GM10847 (cell line): Measurements from ENCODE around the gene ATP5IF1.

Experiments used
- POLR2A ChIP-seq: IDR thresholded peaks from 2 replicates; pipeline ENCODE4 v1.6.1; 2011; ENCODE audit not compliant: insufficient read length; ENCODE audit errors: extremely low read depth

Gene ATP5IF1

DNA sequence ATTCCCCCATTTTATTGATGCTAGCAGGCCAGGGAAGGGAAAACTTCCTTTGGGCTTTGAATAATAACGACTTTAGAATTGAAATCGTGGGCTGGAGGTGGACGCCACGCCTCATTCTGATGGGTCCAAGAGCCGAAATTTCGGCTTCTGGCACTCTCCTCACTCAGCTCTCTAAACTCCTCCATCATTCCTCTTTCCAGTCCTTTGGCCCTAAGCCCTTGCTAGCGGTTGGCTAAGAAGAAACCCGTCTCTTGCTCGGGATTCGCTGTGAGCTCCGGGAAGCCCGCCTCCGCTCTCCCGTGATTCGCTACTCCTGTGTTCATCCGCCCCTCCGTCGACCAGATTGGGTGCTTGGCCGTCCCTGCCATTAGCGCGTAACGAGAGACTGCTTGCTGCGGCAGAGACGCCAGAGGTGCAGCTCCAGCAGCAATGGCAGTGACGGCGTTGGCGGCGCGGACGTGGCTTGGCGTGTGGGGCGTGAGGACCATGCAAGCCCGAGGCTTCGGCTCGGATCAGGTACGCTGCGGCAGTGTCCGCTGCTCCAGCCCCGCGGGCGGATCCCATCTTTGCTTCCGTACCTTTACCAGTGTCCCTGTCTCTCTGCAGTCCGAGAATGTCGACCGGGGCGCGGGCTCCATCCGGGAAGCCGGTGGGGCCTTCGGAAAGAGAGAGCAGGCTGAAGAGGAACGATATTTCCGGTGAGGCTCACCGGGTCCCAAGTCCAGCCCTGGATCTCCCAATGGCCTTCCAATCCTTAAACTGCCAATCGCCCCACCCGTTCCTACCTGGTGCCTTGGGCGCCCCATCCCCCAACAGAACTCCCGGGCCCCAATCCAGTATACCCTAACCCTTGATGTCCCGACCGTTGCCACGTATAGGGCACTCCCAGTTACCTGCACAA lies at the start of gene ATP5IF1:
Gene ATP5IF1 (plus strand): TSS at position 370 of the 901 bp plus-strand sequence. CDS start 60 bp downstream, at position 430.
- peak; percentile 97 for TF ChIP-seq POLR2A

DNA sequence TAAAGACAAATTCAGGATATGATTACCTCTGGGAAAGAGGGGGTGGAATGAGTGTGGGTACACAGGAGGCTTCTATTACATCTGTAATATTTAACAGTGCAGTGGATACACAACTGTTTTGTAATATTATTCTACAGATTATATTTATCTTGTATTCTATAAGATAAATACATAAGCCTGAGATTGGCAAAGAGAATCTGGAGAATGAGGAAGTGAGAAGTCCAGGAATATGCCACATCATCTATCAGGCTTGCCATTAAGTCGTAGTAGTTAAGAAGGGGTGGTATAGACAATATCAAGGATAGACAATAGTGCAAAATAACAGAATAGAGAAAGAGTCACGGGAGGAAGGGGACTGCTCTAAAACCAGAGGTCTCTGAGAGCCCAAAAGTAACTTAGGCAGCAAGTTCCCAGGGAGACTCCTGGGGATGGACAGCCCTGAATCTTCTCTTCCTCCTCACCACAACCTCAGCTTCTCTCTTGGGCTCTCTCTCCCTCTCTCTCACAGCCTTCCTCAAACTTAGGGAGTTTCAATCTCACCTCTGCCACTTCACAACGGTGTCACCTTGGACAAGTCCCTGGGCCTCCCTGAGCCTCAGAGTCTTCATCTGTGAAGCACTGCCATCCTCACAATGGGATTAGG lies 45.5 kb upstream of the ATP5IF1 start:
- TF ChIP-seq POLR2A = no peak

GRCh38 chr1:28190996-28191645 lies 44.8 kb upstream of the ATP5IF1 start:
- no peak for TF ChIP-seq POLR2A

GRCh38 chr1:28193701-28194161 lies 42.2 kb upstream of the ATP5IF1 start:
- TF ChIP-seq POLR2A = no peak

GRCh38 chr1:28194326-28195035 lies 41.4 kb upstream of the ATP5IF1 start:
- TF ChIP-seq POLR2A = no peak

DNA sequence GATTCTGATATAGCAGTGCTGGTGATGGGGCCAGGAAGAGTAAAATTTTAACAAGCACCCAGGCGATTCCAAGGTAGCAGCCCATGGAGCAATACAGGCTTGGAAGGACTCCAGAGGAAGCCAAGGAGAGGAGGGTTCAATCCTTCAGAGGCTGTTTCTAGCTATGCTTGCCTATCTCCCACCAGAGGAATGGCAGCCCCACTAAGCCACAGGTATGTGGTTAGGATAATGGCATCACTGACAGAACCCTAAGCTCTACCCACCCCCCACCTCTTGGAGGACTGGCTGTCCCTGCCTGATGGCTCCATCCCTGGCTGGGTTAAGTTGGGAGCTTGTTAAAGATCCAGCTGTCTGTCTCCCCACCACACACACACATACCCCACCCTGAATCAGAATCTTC lies 40.1 kb upstream of the ATP5IF1 start:
- TF ChIP-seq POLR2A = no peak

DNA sequence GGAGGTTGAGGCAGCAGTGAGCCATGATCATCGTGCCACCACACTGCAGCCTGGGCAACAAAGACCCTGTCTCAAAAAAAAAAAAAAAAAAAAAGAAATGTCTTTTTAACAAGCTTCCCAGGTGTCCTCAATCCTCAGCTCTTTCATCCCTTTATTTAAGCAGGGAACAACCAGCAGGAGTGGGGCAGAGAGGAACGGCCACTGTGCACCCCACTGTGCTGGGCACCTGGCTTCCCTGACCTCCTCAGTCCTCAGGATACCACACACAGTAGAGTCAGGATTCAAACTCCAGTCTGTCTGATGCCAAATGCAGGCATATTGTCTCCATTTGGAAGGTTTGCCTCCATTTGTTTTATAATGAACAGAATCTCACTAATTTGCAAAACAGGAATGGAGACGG lies 39.6 kb upstream of the ATP5IF1 start:
- no peak for TF ChIP-seq POLR2A

DNA sequence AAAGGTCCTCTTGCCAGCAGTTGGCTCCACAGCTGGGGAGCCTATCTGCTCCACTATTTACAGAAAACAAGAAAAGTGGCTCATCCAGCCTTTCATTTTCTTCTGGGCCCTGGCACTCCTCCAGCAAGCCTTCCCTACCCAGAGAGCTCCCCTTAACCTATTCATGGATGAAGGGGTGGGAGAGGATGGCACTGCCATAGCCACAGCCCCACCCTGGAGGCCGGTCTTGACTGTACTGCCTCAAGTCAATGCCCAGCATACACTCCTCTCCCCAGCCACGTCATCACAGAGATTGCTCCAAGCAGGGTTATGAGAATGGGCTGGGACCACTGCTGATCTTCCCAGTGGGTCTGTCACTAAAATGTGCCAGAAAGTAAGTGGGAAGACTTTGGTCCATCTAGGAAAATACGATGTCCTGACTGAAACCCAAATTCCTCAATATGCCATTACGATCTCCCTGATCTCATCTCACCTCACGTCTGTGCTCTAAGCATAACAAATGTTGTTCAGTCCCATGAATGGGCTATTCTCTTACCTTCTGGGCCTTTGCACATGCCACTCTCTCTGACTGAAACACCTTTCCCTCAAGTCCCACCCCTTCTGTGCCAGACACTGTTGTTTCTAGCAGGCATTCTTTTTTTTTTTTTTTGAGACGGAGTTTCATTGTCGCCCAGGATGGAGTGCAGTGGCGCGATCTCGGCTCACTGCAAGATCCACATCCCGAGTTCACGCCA lies 38.1 kb upstream of the ATP5IF1 start:
- no peak for TF ChIP-seq POLR2A

GRCh38 chr1:28199328-28200233 lies 36.3 kb upstream of the ATP5IF1 start:
- no peak for TF ChIP-seq POLR2A

DNA sequence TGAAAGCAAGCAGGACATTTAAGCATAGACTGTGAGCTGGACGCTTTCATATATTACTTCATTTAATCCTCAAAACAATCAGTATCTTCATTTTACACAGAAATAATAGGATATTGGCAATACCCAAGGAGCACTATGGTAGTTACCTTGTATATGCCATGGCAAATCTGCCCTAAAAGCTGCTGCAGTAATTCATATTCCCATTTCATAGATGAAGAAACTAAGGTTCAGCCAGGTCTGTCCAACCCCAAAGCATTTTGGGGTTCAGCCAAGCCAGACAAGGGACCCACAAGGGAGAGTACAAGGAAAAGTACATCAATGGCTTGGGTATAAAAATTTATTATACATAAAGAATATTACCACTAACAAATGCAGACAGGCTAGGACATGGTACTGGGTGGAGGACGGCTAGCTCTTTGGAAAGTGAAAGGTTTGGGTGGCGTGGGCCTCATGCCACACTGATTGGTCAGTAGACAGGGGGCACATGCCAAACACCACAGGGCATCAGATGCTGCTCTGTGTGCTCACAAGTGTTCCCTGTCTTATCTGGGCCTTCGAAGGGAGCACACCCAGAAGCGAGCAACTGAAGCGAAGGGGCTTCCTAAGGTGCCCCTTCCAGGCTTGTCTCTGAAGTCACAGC lies 35.6 kb upstream of the ATP5IF1 start:
- no peak for TF ChIP-seq POLR2A

DNA sequence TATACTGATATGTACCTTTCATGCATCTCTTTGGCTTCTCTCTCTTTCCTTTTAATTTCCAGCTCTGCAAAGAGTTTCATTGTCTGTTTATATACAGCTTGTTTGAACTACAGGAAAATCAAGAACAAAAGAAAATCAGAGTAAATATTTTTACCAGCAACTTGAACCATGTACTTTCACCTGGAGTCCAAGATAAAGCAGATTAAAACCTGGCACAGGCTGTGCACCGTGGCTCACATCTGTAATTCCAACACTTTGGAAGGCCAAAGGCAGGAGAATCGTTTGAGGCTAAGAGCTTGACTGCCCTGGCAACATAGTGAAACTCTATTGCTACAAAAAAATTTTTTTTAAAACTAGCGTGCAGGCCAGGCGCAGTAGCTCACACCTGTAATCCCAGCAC lies 30.7 kb upstream of the ATP5IF1 start:
- no peak for TF ChIP-seq POLR2A

DNA sequence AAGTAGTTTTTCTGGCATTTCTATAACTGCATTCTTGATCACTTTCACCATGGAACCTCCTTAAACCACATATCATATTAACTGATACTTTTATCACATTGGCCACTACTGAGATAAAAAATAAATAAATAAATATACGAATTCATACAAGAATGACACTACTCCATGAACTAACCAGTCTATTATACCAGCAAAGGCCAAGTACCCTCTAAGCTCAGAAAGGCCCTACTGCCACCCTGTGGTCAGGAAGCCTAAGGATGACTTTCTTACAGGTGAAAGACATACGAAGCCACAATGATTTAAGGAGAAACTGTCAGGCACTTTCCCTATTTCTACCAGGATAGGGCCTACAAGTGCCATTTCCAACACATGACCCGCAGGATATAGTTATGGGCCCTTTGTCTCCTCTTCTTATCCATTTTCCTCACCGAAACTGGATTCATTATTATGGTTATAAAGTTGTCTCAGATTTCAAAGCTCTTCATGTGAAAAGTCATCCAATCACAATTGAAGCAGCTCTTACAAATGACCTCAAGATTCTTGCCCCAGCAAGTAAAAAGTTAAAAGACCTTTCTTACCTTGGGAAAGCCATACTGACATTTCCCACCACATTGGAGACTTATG lies 27.0 kb upstream of the ATP5IF1 start:
- no peak for TF ChIP-seq POLR2A

GRCh38 chr1:28209700-28210099 lies 26.2 kb upstream of the ATP5IF1 start:
- TF ChIP-seq POLR2A = no peak
